Stimulated activated CD8-positive, alpha-beta memory T cell treated with anti-CD3 and anti-CD28 coated beads, Interleukin-15, amount 100 ng/mL, for 1 hour (primary cell): ENCODE data around the gene PSME3.
"Not testable (repeated sequence)": the region's sequence is repeated elsewhere in the genome, so short reads cannot be mapped to it uniquely, and the experiment has no call there.

ENCODE experiments used
- DNase-seq: peaks from one replicate; pipeline ENCODE4 v3.0.0-alpha.2; 2020; ENCODE audit warnings: low read depth

Gene PSME3

GRCh38 chr17:42851371-42852240 is 18.4 kb downstream of the PSME3 start:
- DNase-seq, result not testable (repeated sequence)

GRCh38 chr17:42852351-42852750 is 19.2 kb downstream of the PSME3 start:
- no peak for DNase-seq

- DNase-seq, result no peak
Observed at GRCh38 chr17:42853004-42853403, 19.8 kb downstream of the PSME3 start.

- DNase-seq, result no peak
Observed at GRCh38 chr17:42853597-42853967, 20.4 kb downstream of the PSME3 start.

GRCh38 chr17:42853968-42854790 is 21.0 kb downstream of the PSME3 start:
- no peak for DNase-seq

GRCh38 chr17:42855048-42855596 is 21.9 kb downstream of the PSME3 start:
- DNase-seq, result no peak

GRCh38 chr17:42856093-42856492 is 22.9 kb downstream of the PSME3 start:
- DNase-seq, result not testable (repeated sequence)

GRCh38 chr17:42856516-42856915 is 23.3 kb downstream of the PSME3 start:
- not testable (repeated sequence) for DNase-seq

GRCh38 chr17:42857389-42857788 is 24.2 kb downstream of the PSME3 start:
- DNase-seq, result no peak

GRCh38 chr17:42865638-42866094 is 32.5 kb downstream of the PSME3 start:
- DNase-seq, result no peak

- DNase-seq, result no peak
Observed at GRCh38 chr17:42866216-42866615, 33.0 kb downstream of the PSME3 start.

- no peak for DNase-seq
Observed at GRCh38 chr17:42866631-42867575, 33.7 kb downstream of the PSME3 start.

GRCh38 chr17:42867694-42868261 is 34.6 kb downstream of the PSME3 start:
- not testable (repeated sequence) for DNase-seq

- DNase-seq, result no peak
Observed at GRCh38 chr17:42868338-42868737, 35.1 kb downstream of the PSME3 start.

- DNase-seq, result no peak
Observed at GRCh38 chr17:42871647-42872046, 38.5 kb downstream of the PSME3 start.

GRCh38 chr17:42872251-42872965 is 39.2 kb downstream of the PSME3 start:
- no peak for DNase-seq

GRCh38 chr17:42873315-42873714 is 40.1 kb downstream of the PSME3 start:
- no peak for DNase-seq

GRCh38 chr17:42873932-42874695 is 40.9 kb downstream of the PSME3 start:
- DNase-seq, result not testable (repeated sequence)

GRCh38 chr17:42877037-42877436 is 43.8 kb downstream of the PSME3 start:
- DNase-seq, result no peak
